ENCODE results near the gene NOS3. TPM values are rescaled to one million over a fixed set of nuclear protein-coding genes. Genes with fewer than 3 reads are reported as not detected.

NOS3 gene
- total and polyA plus RNA-seq, 2 of the 13 experiments (the other 11 are each of a cell fraction or from before 2014, with no cell fraction given), result 3.7 to 7.5 TPM

DNA sequence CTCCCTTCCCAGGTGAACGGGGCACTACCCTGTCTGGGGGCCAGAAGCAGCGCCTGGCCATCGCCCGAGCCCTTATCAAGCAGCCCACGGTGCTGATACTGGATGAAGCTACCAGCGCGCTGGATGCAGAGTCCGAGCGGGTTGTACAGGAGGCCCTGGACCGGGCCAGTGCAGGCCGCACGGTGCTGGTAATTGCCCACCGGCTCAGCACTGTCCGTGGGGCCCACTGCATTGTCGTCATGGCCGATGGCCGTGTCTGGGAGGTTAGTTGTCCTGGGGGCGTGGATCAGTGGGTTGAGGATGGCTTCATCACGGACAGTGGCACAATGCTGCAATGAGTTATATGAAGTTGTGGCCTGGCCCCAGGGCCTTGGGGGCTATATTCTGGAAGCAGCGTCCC is 53.1 kb downstream of the NOS3 start:
- H3K9me3 ChIP-seq (ENCODE audit: low read length), result no peaks in the 10 kb centered on the region
- H3K27me3 ChIP-seq (ENCODE audit: control insufficient read depth in 1 of 2, insufficient read depth in 2 of 2, low read length in 2 of 2), result no peaks in the 10 kb centered on the region; a peak in 1 of 5 replicates
- POLR2A ChIA-PET, result no interaction called here
- DNase-seq (ENCODE audit: low spot score), result no peak
- no peaks in the 10 kb centered on the region for H4K20me1 ChIP-seq (ENCODE audit: insufficient read depth, low read length)
- intact Hi-C loops (cut with micrococcal nuclease; ENCODE audit: unreplicated experiment) (no loop called here), in situ Hi-C loops (cut with HindIII; ENCODE audit: extremely low pct_ligation_motif_present, low pct_unique_long_range_greater_than_20kb) (no loop called here)
- peaks cover 10% of the 10 kb centered on the region for H3K4me1 ChIP-seq (ENCODE audit: insufficient read depth, low read length)
- ATAC-seq, result no peak
- no TSS peak for BruUV-seq (replicated peaks)
- H2AFZ ChIP-seq (ENCODE audit: low read length), result no peak overlapping the region
- CTCF ChIA-PET (ENCODE audit: low intra/inter-chr PET ratio, low total read pairs), result no interaction called here
- 100% methylated on average over 3 of the region's 20 CpGs for WGBS (ENCODE audit: low lambda C conversion rate)
- no peak overlapping the region for H3K27ac ChIP-seq (ENCODE audit: extremely low read length, insufficient read depth, low read length)
- H3K9ac ChIP-seq (ENCODE audit: insufficient read depth, low read depth, low read length), result no peak overlapping the region
- H3K4me2 ChIP-seq (ENCODE audit: low read depth, low read length), result no peak overlapping the region
- no peaks in the 10 kb centered on the region for H3K79me2 ChIP-seq (ENCODE audit: insufficient read depth, low read length)
- TF ChIP-seq MAX (IDR thresholded peaks at IDR 0.05), result no peak
- TF ChIP-seq NFKB2 (CRISPR knock-in tag; IDR thresholded peaks at IDR 0.05; ENCODE audit: borderline replicate concordance), result no peak
- no peak for TF ChIP-seq ZSCAN25 (CRISPR knock-in tag; IDR thresholded peaks at IDR 0.05)
- TF ChIP-seq, protein P1, sequence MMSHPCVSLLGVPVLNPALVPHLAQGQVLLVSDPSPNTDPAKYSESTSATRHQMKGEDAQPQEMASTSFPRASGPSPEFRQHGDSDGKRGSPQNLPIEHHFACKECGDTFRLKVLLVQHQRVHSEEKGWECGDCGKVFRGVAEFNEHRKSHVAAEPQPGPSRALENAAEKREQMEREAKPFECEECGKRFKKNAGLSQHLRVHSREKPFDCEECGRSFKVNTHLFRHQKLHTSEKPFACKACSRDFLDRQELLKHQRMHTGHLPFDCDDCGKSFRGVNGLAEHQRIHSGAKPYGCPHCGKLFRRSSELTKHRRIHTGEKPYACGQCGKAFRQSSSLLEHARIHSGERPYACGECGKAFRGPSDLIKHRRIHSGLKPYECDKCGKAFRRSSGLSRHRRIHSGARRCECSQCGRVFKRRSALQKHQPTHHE (CRISPR knock-in tag; IDR thresholded peaks at IDR 0.05; ENCODE audit: borderline replicate concordance), result no peak
- no peak for TF ChIP-seq ZHX2 (IDR thresholded peaks at IDR 0.05; ENCODE audit: low read depth)
- TF ChIP-seq ZHX2 (CRISPR knock-in tag; IDR thresholded peaks at IDR 0.05; ENCODE audit: borderline replicate concordance), result no peak
- TF ChIP-seq RBFOX2 (IDR thresholded peaks at IDR 0.05; ENCODE audit: low read depth, low read length), result no peak
- no peak for TF ChIP-seq TOPORS (CRISPR knock-in tag; IDR thresholded peaks at IDR 0.05)
- no peak for TF ChIP-seq FOXK2 (IDR thresholded peaks at IDR 0.05)
- no peak overlapping the region for H3K4me3 ChIP-seq (replicated peaks in 1 of 3; ENCODE audit: insufficient read depth in 1 of 3, low read depth in 2 of 3, low read length in 3 of 3)
- H3K36me3 ChIP-seq (replicated peaks in 1 of 2; ENCODE audit: control insufficient read depth in 1 of 2, insufficient read depth in 2 of 2, low read length in 2 of 2), result no peaks in the 10 kb centered on the region
- no peak for FAIRE-seq
